ENCODE results near the gene RALGDS.

- TF ChIP-seq ZBTB20 (tag by site-specific recombination; IDR thresholded peaks at IDR 0.05): no peak
- TF ChIP-seq ZNF629 (tag by site-specific recombination; IDR thresholded peaks at IDR 0.05): no peak
- TF ChIP-seq, protein P1, sequence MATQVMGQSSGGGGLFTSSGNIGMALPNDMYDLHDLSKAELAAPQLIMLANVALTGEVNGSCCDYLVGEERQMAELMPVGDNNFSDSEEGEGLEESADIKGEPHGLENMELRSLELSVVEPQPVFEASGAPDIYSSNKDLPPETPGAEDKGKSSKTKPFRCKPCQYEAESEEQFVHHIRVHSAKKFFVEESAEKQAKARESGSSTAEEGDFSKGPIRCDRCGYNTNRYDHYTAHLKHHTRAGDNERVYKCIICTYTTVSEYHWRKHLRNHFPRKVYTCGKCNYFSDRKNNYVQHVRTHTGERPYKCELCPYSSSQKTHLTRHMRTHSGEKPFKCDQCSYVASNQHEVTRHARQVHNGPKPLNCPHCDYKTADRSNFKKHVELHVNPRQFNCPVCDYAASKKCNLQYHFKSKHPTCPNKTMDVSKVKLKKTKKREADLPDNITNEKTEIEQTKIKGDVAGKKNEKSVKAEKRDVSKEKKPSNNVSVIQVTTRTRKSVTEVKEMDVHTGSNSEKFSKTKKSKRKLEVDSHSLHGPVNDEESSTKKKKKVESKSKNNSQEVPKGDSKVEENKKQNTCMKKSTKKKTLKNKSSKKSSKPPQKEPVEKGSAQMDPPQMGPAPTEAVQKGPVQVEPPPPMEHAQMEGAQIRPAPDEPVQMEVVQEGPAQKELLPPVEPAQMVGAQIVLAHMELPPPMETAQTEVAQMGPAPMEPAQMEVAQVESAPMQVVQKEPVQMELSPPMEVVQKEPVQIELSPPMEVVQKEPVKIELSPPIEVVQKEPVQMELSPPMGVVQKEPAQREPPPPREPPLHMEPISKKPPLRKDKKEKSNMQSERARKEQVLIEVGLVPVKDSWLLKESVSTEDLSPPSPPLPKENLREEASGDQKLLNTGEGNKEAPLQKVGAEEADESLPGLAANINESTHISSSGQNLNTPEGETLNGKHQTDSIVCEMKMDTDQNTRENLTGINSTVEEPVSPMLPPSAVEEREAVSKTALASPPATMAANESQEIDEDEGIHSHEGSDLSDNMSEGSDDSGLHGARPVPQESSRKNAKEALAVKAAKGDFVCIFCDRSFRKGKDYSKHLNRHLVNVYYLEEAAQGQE (tag by site-specific recombination; IDR thresholded peaks at IDR 0.05): no peak
- no peak for TF ChIP-seq YY1 (tag by site-specific recombination; IDR thresholded peaks at IDR 0.05)
- no peak for TF ChIP-seq ZNF670 (tag by site-specific recombination; IDR thresholded peaks at IDR 0.05; ENCODE audit: low read depth)
- TF ChIP-seq, protein P2, sequence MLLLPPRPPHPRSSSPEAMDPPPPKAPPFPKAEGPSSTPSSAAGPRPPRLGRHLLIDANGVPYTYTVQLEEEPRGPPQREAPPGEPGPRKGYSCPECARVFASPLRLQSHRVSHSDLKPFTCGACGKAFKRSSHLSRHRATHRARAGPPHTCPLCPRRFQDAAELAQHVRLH (tag by site-specific recombination; IDR thresholded peaks at IDR 0.05): no peak
- no peak for TF ChIP-seq ZNF274 (IDR thresholded peaks at IDR 0.05; ENCODE audit: low read length)
- no peak for TF ChIP-seq ZNF274 (tag by site-specific recombination; IDR thresholded peaks at IDR 0.05; ENCODE audit: borderline replicate concordance)
- no peak for TF ChIP-seq ATF2 (tag by site-specific recombination; IDR thresholded peaks at IDR 0.05; ENCODE audit: low read depth)
- TF ChIP-seq GFI1B (tag by site-specific recombination; IDR thresholded peaks at IDR 0.05): no peak
- no peak for TF ChIP-seq CTCF (tag by site-specific recombination; IDR thresholded peaks at IDR 0.05)
- TF ChIP-seq ZNF768 (tag by site-specific recombination; IDR thresholded peaks at IDR 0.05): no peak
- TF ChIP-seq ZBTB8A (tag by site-specific recombination; IDR thresholded peaks at IDR 0.05): no peak
Measured at GRCh38 chr9:133054966-133055365, 66.1 kb downstream of the RALGDS start.
